ENCODE results near the gene GPR132.
"Not testable (repeated sequence)": the region's sequence is repeated elsewhere in the genome, so short reads cannot be mapped to it uniquely, and the experiment has no call there.

The GPR132 gene

DNA sequence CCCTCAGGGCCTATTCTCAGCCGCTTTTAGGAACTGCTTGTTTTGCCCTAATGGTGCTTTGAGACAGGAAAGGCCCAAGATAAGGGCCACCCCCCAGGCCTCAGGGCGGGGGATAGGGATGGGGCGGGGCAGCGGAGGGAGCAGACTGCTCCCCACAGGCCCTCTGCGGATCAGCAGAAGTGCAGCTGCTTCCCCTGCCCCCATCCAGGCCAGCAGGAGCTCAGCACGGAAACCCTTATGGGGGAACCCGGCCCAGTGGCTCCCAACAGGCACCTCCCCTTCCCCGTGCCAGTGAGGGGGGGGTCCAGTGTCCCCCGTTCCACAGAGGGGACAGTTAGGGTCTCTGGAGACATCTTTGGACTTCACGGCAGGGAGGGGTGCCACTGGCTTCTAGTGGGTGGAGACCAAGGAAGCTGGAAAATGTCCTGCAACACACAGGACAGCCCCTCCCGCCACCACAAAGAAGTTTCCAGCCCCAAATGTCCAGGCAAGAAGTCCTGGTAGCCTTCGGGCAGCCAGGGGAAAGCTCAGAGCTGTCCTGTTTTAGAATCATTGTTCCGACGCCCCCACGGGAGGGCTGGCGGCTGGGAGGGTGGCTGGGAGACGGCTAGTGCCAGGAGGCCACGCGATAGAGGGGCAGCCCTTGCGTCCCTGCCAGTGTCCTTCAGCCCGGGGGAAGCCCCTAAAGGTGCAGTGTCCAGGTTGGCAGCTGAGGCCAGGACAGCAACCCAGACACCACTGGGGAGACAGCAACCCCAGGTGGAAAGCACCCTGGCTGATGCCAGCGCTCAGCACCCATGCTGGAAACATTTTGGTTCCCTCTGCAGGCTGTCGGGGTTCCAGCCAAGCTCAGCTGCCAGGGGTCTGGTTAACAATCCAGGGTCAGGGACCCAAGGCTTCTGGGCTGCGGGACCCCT is 10.4 kb upstream of the GPR132 start:
- no peak for DNase-seq (ENCODE audit: low read depth in 2 of 2)

- no peak for DNase-seq (ENCODE audit: low read depth in 2 of 2)
Measured at GRCh38 chr14:105074601-105075053, 9.4 kb upstream of the GPR132 start.

DNA sequence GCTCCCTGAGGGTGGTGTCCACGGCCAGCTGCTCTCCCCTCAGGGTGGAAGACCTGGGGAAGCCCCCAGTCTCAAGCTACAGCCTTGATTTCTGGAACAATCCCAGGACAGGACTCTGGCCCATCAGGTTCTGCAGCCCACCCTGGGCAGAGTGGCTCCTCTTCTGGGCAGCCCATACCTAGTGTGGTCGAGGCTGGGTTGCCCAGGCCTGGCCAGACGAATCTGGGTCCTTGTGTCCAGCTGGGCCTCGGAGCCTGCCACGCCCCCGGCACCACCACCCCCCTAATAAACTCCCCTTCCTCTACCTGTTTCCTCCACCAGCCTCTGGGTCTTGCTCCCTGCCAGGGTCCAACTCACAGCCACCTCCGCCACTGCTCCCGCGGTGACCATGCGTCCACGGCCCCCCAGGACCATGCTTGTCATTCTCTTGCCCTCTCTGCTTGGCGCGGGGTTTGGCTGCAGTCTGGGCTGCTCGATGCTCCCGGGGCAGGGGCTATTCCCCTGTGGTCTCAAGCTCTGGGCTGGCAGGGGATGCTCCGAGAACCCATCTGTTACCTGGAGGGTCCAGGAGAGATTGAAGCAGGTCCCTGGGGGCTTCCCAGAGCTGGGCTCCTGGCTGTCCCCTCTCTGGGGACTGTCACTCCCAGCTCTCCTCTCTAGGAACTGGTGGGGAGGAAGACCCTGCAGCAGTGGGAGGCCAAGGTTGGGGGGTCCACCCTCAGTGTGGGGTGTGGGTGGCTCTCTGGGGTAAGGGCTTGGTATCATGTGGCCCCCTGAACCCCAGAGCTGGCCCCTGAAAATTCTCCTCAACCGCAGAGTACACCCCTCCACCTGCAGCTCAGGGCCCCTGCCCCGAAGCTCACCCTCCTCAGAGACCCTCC is 8.7 kb upstream of the GPR132 start:
- DNase-seq (ENCODE audit: low read depth in 2 of 2) = no peak

DNA sequence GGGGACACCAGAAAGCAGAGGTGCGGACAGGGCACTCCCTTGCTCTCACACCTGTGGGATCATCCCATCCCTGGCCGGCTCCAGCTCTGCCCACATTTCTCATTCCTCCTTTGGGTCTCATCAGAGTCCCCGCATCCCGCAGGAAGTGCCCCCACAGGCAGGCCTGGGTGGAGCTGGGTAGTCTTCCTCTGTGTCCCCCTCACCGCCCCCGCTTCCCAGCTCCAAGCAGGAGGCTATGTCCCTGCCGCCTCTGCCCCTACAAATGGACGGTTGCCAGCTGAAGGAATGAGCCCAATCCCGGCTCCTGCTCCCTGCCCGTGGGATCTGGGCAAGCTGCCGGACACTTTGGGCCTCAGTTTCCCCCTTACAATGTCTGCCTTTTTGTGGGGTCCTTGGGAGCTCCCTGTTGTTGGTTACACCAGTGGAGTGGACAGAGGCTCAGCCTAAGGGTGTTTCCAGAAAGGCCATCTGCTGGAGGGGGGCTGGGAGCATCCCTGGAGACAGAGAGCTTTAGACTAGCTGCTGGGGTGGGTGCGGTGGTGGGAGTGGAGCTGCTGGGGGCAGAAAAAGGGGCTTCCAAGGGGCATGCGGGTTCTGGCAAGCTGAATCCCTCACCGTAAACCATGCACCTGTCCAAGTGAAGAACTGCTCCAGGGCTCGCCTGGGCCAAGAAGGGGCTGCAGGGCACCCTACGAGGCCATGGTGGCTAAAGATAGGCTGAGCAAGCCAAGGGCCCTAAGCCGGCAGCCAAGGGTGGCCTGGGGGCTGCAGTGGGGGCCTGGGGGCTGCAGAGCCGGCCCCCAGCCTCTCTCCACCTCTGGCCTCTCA is 7.9 kb upstream of the GPR132 start:
- DNase-seq (ENCODE audit: low read depth in 2 of 2) = no peak

GRCh38 chr14:105072381-105072861 is 7.2 kb upstream of the GPR132 start:
- no peak for DNase-seq (ENCODE audit: low read depth in 2 of 2)

GRCh38 chr14:105071942-105072341 is 6.7 kb upstream of the GPR132 start:
- DNase-seq (ENCODE audit: low read depth in 2 of 2) = no peak

GRCh38 chr14:105071326-105071725 is 6.1 kb upstream of the GPR132 start:
- no peak for DNase-seq (ENCODE audit: low read depth in 2 of 2)

DNA sequence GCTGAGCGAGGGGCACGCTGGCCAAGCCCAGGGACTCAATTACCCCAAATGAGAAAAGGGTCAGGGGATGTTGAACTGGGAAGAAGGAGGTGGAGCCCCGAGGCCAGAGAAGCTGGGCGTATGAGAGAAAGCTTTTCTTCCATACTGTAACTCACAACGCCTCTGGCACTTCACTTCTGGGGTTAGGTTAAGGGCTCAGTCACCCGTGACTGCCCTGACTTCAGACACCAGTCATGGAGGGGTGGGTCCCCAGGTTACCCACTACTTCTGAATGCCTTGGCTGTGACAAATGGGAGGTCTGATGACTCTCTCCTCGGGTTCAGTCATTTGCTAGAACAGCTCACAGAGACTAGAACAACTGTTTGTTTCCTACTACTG is 5.5 kb upstream of the GPR132 start:
- DNase-seq (ENCODE audit: low read depth in 2 of 2) = no peak

GRCh38 chr14:105069871-105070759 is 4.9 kb upstream of the GPR132 start:
- DNase-seq (ENCODE audit: low read depth in 2 of 2) = no peak

GRCh38 chr14:105069522-105069870 is 4.3 kb upstream of the GPR132 start:
- no peak for DNase-seq (ENCODE audit: low read depth in 2 of 2)

DNA sequence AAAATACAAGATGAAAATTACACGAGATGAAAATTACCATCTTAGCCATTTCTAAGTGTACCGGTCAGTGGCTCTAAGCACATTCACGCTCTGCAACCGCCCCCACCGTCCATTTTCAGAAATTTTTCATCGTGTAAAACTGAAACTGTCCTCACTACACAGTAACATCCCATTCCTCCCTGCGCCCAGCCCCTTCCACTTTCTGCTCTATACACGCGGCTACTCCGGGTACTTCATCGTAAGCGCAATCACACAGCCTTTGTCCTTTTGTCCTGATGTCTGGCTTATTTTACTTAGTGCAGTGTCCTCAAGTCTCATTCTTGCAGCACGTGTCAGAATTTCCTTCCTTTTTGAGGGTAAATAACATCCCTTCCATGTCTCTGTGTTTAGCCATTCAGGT is 3.6 kb upstream of the GPR132 start:
- DNase-seq (ENCODE audit: low read depth in 2 of 2) = no peak

DNA sequence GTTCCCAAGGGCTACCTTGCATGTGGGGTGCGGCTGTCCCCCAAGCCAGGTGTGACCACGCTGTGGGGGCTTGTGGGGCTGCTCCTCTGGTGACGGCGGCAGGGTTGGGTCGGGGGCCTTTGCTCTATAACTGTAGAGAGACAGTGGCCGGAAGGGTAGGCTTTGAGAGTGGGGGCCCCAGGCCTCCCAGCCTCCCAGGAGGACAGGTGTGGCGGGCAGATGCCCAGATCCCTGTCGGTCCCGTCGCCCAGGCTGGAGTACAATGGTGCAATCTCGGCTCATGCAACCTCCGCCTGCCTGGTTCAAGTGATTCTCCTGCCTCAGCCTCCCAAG is 2.7 kb upstream of the GPR132 start:
- DNase-seq (ENCODE audit: low read depth in 2 of 2) = no peak

GRCh38 chr14:105067140-105067968 is 2.1 kb upstream of the GPR132 start:
- peak in 1 of 2 donors; percentile 22 for DNase-seq (ENCODE audit: low read depth in 2 of 2)

GRCh38 chr14:105066240-105067071 is 1.2 kb upstream of the GPR132 start:
- DNase-seq (ENCODE audit: low read depth in 2 of 2) = no peak

DNA sequence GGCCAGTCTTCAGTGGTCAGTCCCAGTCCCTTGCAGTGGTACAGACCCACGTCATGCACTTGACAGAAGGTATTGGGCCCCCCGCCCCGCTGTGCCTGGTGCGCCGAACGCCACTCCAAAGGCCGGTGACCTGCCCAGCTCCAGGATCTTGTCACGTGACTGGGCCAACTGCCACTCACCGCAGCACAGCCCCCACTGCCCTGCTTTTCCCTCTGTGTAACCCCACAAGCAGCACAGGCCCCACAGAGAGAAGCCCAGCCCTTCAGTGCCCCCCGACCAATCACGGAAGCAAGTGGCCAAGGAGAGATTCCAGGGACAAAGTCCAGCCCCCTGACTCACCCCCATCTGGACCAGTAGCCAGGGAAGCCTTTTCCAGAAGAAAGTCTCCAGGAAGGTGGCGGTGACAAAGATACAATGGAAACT is 498 bp downstream of the GPR132 start:
- no peak for DNase-seq (ENCODE audit: low read depth in 2 of 2)

DNA sequence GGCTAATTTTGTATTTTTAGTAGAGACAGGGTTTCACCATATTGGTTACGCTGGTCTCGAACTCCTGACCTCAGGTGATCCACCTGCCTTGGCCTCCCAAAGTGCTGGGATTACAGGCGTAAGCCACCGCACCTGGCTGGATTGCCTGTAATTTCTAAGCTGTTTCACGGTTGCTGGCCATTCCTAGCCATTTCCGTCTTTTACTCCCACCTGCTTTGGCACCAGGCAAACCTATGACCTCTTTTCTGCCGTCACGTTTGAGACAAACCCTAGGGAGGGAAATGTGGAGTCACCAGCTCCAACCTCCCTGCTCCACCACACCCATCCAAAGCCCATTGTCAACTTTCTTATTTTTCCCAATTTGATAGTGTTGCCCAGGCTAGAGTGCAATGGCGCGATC is 1.2 kb downstream of the GPR132 start:
- no peak for DNase-seq (ENCODE audit: low read depth in 2 of 2)

- not testable (repeated sequence) for DNase-seq (ENCODE audit: low read depth in 2 of 2)
Measured at GRCh38 chr14:105063506-105063905, 1.7 kb downstream of the GPR132 start.

DNA sequence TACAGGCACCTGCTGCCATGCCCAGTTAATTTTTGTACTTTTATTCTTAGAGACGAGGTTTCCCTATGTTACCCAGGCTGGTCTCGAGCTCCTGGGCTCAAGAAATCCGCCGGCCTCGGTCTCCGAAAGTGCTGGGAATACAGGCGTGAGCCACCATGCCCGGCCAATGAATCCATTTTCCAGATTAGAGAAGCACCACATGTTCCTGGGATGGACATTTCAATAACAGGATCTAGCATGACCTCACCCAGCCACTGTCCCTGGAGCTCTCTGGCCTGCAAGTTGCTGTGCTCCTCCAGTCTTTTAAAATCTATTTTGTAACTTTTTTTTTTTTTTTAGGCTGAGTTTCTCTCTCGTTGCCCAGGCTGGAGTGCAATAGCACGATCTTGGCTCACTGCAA is 2.2 kb downstream of the GPR132 start:
- no peak for DNase-seq (ENCODE audit: low read depth in 2 of 2)

GRCh38 chr14:105062048-105062433 is 3.2 kb downstream of the GPR132 start:
- DNase-seq (ENCODE audit: low read depth in 2 of 2) = no peak
